Measurements from ENCODE around the gene DYRK1A. TPM values are rescaled to one million over a fixed set of nuclear protein-coding genes. Genes with fewer than 3 reads are reported as not detected.

The DYRK1A gene
- total RNA-seq (2016; rRNA removed; fragmentation: Illumina TruSeq; extraction: Trizol): 32.7 and 34.2 TPM in 2 replicates
- 19.1 and 19.6 TPM in 2 replicates for total RNA-seq (2016; cell fraction: cytosol; rRNA removed; fragmentation: Illumina TruSeq; extraction: Trizol; ENCODE audit: low read depth)
- total RNA-seq (2016; cell fraction: insoluble cytoplasmic fraction; rRNA removed; fragmentation: Illumina TruSeq; extraction: Trizol): 30.4 and 33.9 TPM in 2 replicates
- 15.6 and 16.1 TPM in 2 replicates for total RNA-seq (2016; cell fraction: membrane; rRNA removed; fragmentation: Illumina TruSeq; extraction: Trizol)
- 54.9 and 62.8 TPM in 2 replicates for total RNA-seq (2016; cell fraction: nucleus; rRNA removed; fragmentation: Illumina TruSeq; extraction: Trizol)
- 24.6 and 28.2 TPM in 2 replicates for polyA plus RNA-seq (2011; rRNA removed)
- polyA plus RNA-seq (2011; cell fraction: cytosol; rRNA removed): 14.9 and 16.4 TPM in 2 replicates
- 31.7 and 39.9 TPM in 2 replicates for polyA plus RNA-seq (2011; cell fraction: nucleus; rRNA removed)
- polyA plus RNA-seq (2012): 10.1 and 12.5 TPM in 2 replicates
- 0.50 and 0.67 TPM in 2 replicates for polyA plus RNA-seq (2016; cell fraction: cytosol; fragmentation: Illumina TruSeq; extraction: Trizol; ENCODE audit: low read depth)
- polyA plus RNA-seq (2016; cell fraction: insoluble cytoplasmic fraction; fragmentation: Illumina TruSeq; extraction: Trizol; ENCODE audit: low read depth): 16.1 and 18.0 TPM in 2 replicates
- polyA plus RNA-seq (2016; cell fraction: membrane; fragmentation: Illumina TruSeq; extraction: Trizol; ENCODE audit: low read depth): 2.9 and 3.0 TPM in 2 replicates
- polyA plus RNA-seq (2016; cell fraction: nucleus; fragmentation: Illumina TruSeq; extraction: Trizol; ENCODE audit: insufficient read depth, low read depth): 25.5 and 28.0 TPM in 2 replicates
- polyA minus RNA-seq (2011; rRNA and poly(A)+ RNA removed; ENCODE audit: low replicate concordance): 128 and 208 TPM in 2 replicates
- polyA minus RNA-seq (2011; cell fraction: cytosol; rRNA and poly(A)+ RNA removed): 25.3 and 30.3 TPM in 2 replicates
- polyA minus RNA-seq (2011; cell fraction: nucleus; rRNA and poly(A)+ RNA removed): 132 and 133 TPM in 2 replicates
- percentile 93 among the genes with signal in this experiment for Bru-seq, nascent RNA
- percentile 90 among the genes with signal in this experiment for BruChase-seq, experiment 1, labeled RNA remaining after a 6-hour chase
- BruChase-seq, experiment 2, labeled RNA remaining after a 2-hour chase: percentile 93 among the genes with signal in this experiment
- long read RNA-seq, experiment 1, partial matches to known transcripts: 0 of 2 reads
- long read RNA-seq, experiment 1, other reads (novel, unspliced or antisense): 2 of 2 reads
- long read RNA-seq, experiment 2, partial matches to known transcripts: 1 of 24 reads
- long read RNA-seq, experiment 2, other reads (novel, unspliced or antisense): 22 of 24 reads

DNA sequence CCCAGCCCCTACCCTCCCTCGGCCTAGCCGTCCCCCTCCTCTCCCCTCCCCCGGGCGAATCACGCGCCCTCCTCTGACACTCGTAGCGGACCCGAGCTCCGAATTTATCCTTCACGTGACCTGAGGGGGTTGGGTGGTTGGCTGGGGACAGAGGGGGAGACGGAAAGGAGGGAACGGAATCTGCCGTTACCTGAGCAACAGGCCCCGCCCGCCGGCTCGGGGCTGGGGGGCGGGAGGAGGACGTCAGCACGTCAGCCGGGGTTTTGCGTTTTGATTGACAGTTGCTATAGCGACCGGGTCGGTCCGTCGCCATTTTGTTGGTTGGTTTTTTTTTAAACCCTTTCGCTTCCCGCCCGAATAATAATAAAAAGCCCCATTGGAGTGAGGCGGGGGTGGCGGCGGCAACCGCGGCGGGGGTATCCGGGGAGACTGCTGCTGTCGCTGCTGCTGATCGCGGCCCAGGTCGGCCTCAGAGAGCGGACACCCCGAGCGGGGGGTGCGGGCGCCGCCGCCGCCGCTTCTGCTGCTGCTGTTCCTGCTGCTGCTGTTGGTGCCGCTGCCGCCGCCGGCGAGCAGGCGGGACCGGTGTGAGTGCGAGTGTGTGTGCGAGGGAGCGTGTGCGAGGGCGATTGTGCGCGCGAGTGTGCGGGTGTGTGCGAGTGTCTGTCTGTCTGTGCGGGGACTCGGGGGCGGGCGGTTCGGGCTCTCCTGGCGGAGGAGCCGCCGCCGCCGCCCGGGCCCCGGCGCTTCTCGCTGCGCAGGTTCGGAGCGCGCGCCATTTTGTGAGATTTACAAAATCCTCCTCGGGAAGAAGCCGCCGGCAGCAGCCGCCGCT is at the start of gene DYRK1A:
Gene DYRK1A (plus strand): TSS at position 292 of the 835 bp plus-strand sequence. CDS start 53,602 bp downstream, outside the sequence.
- Histone ChIP-seq H2AFZ (ENCODE audit: low read length) (no peak within 1 kb of the TSS), H3K36me3 (replicated peaks in 1 of 2; ENCODE audit: control insufficient read depth in 1 of 2, insufficient read depth in 2 of 2, low read length in 2 of 2) (no peaks in the 10 kb centered on the region), H4K20me1 (ENCODE audit: insufficient read depth, low read length) (peaks cover 37% of the 10 kb centered on the region), H3K4me2 (ENCODE audit: low read depth, low read length) (peak within 1 kb of the TSS; percentile 98), H3K79me2 (ENCODE audit: insufficient read depth, low read length) (peaks cover 51% of the 10 kb centered on the region), H3K4me3 (replicated peaks in 1 of 3; ENCODE audit: insufficient read depth in 1 of 3, low read depth in 2 of 3, low read length in 3 of 3) (peak within 1 kb of the TSS; percentile 92 to 99 (median 97)), H3K27me3 (ENCODE audit: control insufficient read depth in 1 of 2, insufficient read depth in 2 of 2, low read length in 2 of 2) (no peaks in the 10 kb centered on the region; a peak in 1 of 5 replicates), H3K9me3 (ENCODE audit: low read length) (no peaks in the 10 kb centered on the region), H3K27ac (ENCODE audit: extremely low read length, insufficient read depth, low read length) (peak within 1 kb of the TSS; percentile 99), H3K9ac (ENCODE audit: insufficient read depth, low read depth, low read length) (peak within 1 kb of the TSS; percentile 100), H3K4me1 (ENCODE audit: insufficient read depth, low read length) (peaks cover 34% of the 10 kb centered on the region)
- ChIA-PET CTCF (ENCODE audit: low intra/inter-chr PET ratio, low total read pairs) (no interaction called here), POLR2A (interaction anchor here (0.9 to 3.2 kb wide), 11 partner anchors 8 to 379 kb away, joined by 3 to 44 read pairs (median 5); partner anchors contain the start of gene VPS26C)
- DNase-seq (ENCODE audit: low spot score) (peak; percentile 99), ATAC-seq (peak; percentile 82), FAIRE-seq (peak; percentile 60)
- in situ Hi-C loops (cut with HindIII; ENCODE audit: extremely low pct_ligation_motif_present, low pct_unique_long_range_greater_than_20kb) (loop anchor here (5.0 kb wide), 1 partner anchor 99 kb away; the partner anchor contains the start of gene VPS26C), intact Hi-C loops (cut with micrococcal nuclease; ENCODE audit: unreplicated experiment) (loop anchor here (5.0 kb wide), 2 partner anchors 144 to 214 kb away; no protein-coding TSS in a partner anchor)
- WGBS (ENCODE audit: low lambda C conversion rate): 4% methylated on average over 15 of the region's 92 CpGs
- BruUV-seq (replicated peaks): TSS peak; percentile 53
- TF ChIP-seq U2AF2 (IDR thresholded peaks at IDR 0.05; ENCODE audit: low read depth, low read length) (peak; percentile 97), TEAD3 (CRISPR knock-in tag; optimal IDR thresholded peaks at IDR 0.05; ENCODE audit: borderline replicate concordance) (peak; percentile 10), CHD2 (IDR thresholded peaks at IDR 0.05; ENCODE audit: low read depth, low read length) (no peak), CEBPG (CRISPR knock-in tag; IDR thresholded peaks at IDR 0.05) (no peak), PHF8 (CRISPR knock-in tag; IDR thresholded peaks at IDR 0.05) (peak; percentile 77), GABPA (IDR thresholded peaks at IDR 0.05; ENCODE audit: low read depth, low read length) (peak; percentile 43; the same call in 1 of the 2 replicates), GABPA (CRISPR knock-in tag; IDR thresholded peaks at IDR 0.05; ENCODE audit: low read depth) (peak; percentile 81), AGO2 (optimal IDR thresholded peaks at IDR 0.05; ENCODE audit: low read depth, low read length) (peak; percentile 88), SRSF1 (optimal IDR thresholded peaks at IDR 0.05; ENCODE audit: low read depth, low read length) (peak; percentile 67)
- TF ChIP-seq, protein P1, sequence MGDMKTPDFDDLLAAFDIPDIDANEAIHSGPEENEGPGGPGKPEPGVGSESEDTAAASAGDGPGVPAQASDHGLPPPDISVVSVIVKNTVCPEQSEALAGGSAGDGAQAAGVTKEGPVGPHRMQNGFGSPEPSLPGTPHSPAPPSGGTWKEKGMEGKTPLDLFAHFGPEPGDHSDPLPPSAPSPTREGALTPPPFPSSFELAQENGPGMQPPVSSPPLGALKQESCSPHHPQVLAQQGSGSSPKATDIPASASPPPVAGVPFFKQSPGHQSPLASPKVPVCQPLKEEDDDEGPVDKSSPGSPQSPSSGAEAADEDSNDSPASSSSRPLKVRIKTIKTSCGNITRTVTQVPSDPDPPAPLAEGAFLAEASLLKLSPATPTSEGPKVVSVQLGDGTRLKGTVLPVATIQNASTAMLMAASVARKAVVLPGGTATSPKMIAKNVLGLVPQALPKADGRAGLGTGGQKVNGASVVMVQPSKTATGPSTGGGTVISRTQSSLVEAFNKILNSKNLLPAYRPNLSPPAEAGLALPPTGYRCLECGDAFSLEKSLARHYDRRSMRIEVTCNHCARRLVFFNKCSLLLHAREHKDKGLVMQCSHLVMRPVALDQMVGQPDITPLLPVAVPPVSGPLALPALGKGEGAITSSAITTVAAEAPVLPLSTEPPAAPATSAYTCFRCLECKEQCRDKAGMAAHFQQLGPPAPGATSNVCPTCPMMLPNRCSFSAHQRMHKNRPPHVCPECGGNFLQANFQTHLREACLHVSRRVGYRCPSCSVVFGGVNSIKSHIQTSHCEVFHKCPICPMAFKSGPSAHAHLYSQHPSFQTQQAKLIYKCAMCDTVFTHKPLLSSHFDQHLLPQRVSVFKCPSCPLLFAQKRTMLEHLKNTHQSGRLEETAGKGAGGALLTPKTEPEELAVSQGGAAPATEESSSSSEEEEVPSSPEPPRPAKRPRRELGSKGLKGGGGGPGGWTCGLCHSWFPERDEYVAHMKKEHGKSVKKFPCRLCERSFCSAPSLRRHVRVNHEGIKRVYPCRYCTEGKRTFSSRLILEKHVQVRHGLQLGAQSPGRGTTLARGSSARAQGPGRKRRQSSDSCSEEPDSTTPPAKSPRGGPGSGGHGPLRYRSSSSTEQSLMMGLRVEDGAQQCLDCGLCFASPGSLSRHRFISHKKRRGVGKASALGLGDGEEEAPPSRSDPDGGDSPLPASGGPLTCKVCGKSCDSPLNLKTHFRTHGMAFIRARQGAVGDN (CRISPR knock-in tag; IDR thresholded peaks at IDR 0.05): peak; percentile 51; the same call in 1 of the 2 replicates
- TF ChIP-seq, protein P2, sequence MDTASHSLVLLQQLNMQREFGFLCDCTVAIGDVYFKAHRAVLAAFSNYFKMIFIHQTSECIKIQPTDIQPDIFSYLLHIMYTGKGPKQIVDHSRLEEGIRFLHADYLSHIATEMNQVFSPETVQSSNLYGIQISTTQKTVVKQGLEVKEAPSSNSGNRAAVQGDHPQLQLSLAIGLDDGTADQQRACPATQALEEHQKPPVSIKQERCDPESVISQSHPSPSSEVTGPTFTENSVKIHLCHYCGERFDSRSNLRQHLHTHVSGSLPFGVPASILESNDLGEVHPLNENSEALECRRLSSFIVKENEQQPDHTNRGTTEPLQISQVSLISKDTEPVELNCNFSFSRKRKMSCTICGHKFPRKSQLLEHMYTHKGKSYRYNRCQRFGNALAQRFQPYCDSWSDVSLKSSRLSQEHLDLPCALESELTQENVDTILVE (CRISPR knock-in tag; IDR thresholded peaks at IDR 0.05): 0 out of 2 replicates have a peak, but pooled peaks have one; percentile 13
- TF ChIP-seq, protein P3, sequence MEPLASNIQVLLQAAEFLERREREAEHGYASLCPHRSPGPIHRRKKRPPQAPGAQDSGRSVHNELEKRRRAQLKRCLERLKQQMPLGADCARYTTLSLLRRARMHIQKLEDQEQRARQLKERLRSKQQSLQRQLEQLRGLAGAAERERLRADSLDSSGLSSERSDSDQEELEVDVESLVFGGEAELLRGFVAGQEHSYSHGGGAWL (CRISPR knock-in tag; IDR thresholded peaks at IDR 0.05): no peak
